A375 (cell line): ENCODE measurements around the gene MYOCOS. TPM values are rescaled to one million over a fixed set of nuclear protein-coding genes. Genes with fewer than 3 reads are reported as not detected.

Source experiments
- total RNA-seq: library from RNA; depleted of rRNA; stranded (reverse); fragments of >200 nt; shearing (Covaris generic); gene quantifications from 2 replicates; pipeline ENCODE4 v1.2.3, GENCODE V29; 2014; rRNA removed

The MYOCOS gene, protein sequence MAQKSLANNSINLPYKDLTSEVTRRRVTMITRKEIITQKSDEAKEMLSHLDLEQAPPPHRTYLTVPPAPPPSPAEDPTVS
- 0.08 TPM in 1 of 2 replicates, not detected in the other for total RNA-seq

DNA sequence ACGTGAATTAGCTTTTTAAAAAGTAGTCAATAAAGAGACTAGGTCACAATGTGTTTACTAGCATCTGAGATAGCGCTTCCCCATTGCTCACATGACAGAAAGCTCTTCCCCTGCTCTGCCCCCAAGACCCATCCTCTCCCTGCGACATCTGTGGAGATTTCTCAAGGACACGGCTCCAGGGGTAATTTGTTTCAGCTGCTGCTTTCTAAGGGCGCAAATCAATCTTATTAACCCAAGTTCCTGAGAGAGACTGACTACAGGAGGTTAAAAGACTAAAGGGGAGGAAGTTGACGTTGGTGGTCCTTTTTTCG is at the start of gene MYOCOS:
MYOCOS (plus strand) TSS at position 92 of the 311 bp plus-strand sequence. CDS start 1,641 bp downstream, outside the sequence.

DNA sequence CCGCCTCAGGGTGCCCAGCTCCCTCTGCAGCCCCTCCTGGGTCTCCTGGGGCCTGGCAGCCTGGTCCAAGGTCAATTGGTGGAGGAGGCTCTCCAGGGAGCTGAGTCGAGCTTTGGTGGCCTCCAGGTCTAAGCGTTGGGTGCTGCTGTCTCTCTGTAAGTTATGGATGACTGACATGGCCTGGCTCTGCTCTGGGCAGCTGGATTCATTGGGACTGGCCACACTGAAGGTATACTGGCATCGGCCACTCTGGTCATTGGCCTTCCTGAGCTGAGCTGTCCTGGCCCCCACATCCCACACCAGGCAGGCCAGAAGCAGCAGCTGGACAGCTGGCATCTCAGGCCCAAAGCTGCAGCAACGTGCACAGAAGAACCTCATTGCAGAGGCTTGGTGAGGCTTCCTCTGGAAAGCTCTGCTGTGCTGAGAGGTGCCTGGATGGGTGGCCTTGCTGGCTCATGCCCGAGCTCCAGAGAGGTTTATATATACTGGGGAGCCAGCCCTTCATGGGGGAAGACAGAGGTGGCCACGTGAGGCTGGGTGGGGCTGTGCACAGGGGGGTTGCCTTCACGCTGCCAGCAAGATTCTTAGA is 30.3 kb downstream of the MYOCOS start, which contains the start of gene MYOC:
MYOC (minus strand) TSS at position 455 of the 589 bp plus-strand sequence; CDS start at position 378, 77 bp downstream.

Other genes with a start within 250 kb of the MYOCOS start
- gene PRRC2C, start 136.7 kb upstream of the MYOCOS start, total RNA-seq = 82.0 and 82.9 TPM in 2 replicates
- not detected in 2 replicates for gene MYOC, start 30.4 kb downstream of the MYOCOS start, total RNA-seq
- gene VAMP4, start 119.8 kb downstream of the MYOCOS start, total RNA-seq = 4.3 and 6.2 TPM in 2 replicates
- 47.8 and 50.3 TPM in 2 replicates for gene METTL13, start 159.4 kb downstream of the MYOCOS start, total RNA-seq
- 6.6 and 7.1 TPM in 2 replicates for gene DNM3, start 219.3 kb downstream of the MYOCOS start, total RNA-seq